Suprapubic skin (tissue), 4 donors: ENCODE measurements around the gene EML2.
A peak's percentile ranks its signal among the peaks of the same experiment; 100 is the strongest.

Source experiments
- EP300 ChIP-seq: sonication (generic); formaldehyde crosslinking; IDR thresholded peaks from one replicate; pipeline ENCODE4 v1.6.1; 2017; ENCODE audit warnings: antibody characterized with exemption
- POLR2A ChIP-seq, 2 donors: fragments of 450-650 bp; IDR thresholded peaks; one replicate each; pipeline ENCODE4 v1.6.1; 2017; ENCODE audit warnings: antibody characterized with exemption in 2 of 2, mild to moderate bottlenecking in 2 of 2, moderate library complexity in 2 of 2
- POLR2AphosphoS5 ChIP-seq, 3 donors: sonication (generic); formaldehyde crosslinking; IDR thresholded peaks; one replicate each; pipeline ENCODE4 v1.6.1; 2017; ENCODE audit warnings: antibody characterized with exemption in 3 of 3
- TF ChIP-seq, protein P1 (sequence below), 2 donors: fragments of 200-600 bp in 1 of 2; fragments of 450-650 bp in 1 of 2; sonication (generic) in 1 of 2; IDR thresholded peaks; one replicate each; pipeline ENCODE4 v1.5.1; 2016 to 2019; ENCODE audit warnings: antibody characterized with exemption in 2 of 2, mild to moderate bottlenecking in 1 of 2, moderate library complexity in 1 of 2

DNA sequence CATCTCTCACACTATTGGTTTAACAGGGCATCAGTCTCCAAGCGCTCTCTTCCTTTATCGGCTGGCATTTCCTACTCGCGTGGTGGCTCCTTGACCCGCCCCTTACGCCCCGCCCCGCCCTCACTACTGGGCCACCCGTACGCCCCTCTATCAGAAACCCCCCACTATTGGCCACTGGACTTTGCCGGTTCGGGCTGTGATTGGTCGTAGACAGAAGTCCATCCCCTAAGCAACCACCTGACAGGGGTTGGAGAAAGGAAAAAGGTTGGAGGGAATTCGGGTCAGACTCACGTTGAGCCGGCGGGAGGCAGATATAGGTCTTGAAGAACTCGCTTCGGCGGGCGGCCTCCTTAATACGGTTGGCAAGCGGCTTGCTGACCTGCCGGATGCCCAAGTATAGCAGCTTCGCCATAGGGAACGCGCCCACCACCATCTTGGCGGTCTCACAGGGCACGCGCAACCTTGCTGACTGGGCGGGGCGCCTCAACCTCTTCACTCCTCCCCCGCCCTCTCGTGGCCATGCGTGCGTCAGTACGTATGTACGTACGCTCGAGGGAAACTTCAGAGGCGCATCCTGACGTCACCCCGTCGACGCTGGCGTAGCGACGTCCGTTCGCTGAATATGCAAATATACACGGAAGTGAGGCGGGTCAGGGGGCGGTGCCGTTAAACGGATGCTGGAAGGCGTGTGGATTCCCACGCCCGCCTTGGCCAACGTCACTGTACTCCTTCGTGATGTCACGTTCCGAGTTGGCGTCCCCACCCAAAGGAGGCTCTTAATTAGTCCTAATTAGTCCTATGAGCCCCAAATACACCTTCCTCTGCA, 54.7 kb downstream of the EML2 start, which contains the start of gene OPA3:
- TF ChIP-seq POLR2AphosphoS5 (IDR thresholded peaks at IDR 0.05) (peak; percentile 76 to 99 (median 85)), POLR2A (IDR thresholded peaks at IDR 0.05) (peak; percentile 45 to 64), EP300 (peak; percentile 97)
- TF ChIP-seq, protein P1, sequence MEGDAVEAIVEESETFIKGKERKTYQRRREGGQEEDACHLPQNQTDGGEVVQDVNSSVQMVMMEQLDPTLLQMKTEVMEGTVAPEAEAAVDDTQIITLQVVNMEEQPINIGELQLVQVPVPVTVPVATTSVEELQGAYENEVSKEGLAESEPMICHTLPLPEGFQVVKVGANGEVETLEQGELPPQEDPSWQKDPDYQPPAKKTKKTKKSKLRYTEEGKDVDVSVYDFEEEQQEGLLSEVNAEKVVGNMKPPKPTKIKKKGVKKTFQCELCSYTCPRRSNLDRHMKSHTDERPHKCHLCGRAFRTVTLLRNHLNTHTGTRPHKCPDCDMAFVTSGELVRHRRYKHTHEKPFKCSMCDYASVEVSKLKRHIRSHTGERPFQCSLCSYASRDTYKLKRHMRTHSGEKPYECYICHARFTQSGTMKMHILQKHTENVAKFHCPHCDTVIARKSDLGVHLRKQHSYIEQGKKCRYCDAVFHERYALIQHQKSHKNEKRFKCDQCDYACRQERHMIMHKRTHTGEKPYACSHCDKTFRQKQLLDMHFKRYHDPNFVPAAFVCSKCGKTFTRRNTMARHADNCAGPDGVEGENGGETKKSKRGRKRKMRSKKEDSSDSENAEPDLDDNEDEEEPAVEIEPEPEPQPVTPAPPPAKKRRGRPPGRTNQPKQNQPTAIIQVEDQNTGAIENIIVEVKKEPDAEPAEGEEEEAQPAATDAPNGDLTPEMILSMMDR (IDR thresholded peaks at IDR 0.05): no peak
